Measurements from ENCODE around the gene SMOC1.

Gene SMOC1

GRCh38 chr14:70045310-70045709, 166.1 kb downstream of the SMOC1 start:
- DNase-seq (ENCODE audit: low read depth) = no peak

- peak; percentile 6 for DNase-seq (ENCODE audit: low read depth)
These were observed 166.8 kb downstream of the SMOC1 start for GRCh38 chr14:70045844-70046535.

- DNase-seq (ENCODE audit: low read depth) = no peak
These were observed 168.5 kb downstream of the SMOC1 start for GRCh38 chr14:70047598-70048312.

- no peak for DNase-seq (ENCODE audit: low read depth)
These were observed 169.1 kb downstream of the SMOC1 start for GRCh38 chr14:70048313-70048654.

GRCh38 chr14:70049605-70050004, 170.4 kb downstream of the SMOC1 start:
- no peak for DNase-seq (ENCODE audit: low read depth)

- no peak for DNase-seq (ENCODE audit: low read depth)
These were observed 170.9 kb downstream of the SMOC1 start for GRCh38 chr14:70050136-70050535.

GRCh38 chr14:70052990-70053389, 173.8 kb downstream of the SMOC1 start:
- DNase-seq (ENCODE audit: low read depth) = no peak

DNA sequence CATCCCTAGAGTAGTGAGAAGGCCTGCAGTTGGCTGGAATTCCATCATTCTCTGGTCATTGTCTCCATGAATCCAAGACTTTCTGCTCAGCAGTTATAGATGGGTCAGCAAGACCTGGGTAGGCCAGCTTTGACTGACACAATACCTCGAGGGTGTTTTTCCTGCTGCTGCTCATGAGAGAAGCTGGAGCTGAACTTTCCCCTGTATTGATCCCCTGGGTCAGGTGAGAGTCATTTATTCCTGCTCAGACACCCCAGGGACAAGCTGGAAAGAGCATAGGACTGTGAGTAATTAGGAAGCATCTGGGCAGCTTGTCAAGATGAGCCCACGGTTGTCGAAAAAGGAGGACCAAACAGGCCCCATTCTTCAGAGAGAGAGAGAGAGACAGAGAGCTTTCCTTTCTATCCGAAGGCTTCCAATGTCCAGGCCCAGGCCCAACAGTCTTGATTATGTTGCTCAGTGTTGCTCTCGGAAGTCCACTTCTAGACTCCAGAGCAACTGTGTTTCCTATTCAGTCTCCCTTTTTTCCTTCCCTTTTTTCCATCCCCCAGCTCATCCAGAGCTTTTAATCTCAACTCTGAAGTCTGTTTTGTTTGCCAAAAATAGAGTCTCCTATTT, 178.4 kb downstream of the SMOC1 start:
- no peak for DNase-seq (ENCODE audit: low read depth)

DNA sequence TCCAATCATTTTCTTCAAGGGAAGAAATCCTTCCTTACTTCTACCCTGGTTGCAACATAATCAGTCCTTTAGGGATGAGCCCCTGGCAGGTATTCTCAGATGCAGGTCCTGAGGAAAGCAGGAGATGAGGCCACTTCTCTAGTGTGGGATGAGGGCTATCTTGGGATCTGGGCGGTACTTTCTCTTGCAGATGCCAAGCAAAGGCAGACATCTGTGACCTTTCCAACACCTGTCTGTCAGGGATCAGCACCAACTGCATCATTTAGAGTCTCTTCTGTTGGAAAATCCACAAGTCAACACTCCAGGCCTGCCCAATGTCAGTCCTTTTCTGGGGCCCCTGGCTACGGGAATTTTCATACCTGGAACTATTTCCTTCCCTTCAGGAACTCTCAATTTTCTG, 180.3 kb downstream of the SMOC1 start:
- DNase-seq (ENCODE audit: low read depth) = no peak

DNA sequence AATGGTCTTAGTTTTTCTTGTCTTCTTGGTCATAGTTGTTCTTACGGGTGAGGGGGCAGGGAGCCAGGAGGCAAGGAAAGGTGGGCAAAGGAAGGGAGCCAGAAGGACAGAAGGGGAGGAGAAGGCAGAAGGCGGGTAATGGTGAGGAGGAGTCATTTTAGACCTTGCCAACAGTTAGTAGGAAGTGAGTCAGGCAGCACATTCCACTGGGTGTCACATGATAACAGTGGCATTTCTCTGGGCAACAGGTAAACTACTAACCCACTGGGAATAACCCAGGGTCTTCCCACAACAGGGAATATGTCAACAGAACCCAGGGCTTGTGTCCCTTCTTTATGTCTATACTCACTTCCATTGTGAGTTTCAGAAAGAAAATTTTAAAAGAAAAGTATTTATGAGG, 181.9 kb downstream of the SMOC1 start:
- DNase-seq (ENCODE audit: low read depth) = no peak

GRCh38 chr14:70064136-70064865, 185.1 kb downstream of the SMOC1 start:
- DNase-seq (ENCODE audit: low read depth) = no peak

DNA sequence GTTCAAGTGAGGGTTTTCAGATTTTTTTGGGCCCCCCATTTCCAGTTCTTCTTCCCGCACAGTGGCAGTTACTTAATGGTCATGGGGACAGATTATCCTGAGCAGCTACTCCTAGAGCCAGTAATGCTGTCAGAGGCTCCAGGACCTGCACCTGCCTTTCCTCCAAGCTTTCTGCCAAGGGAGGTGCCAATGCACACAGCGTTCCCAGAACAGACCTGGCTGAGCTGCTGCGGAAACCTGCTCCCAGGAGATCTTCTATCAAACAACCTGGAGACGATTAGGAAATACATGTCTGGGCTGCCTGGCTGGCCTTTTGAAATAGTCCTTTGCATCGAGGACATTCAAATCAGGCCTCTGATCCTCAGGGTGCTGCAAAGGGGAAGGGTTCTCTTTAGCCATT, 188.6 kb downstream of the SMOC1 start:
- DNase-seq (ENCODE audit: low read depth) = no peak

- DNase-seq (ENCODE audit: low read depth) = no peak
These were observed 190.0 kb downstream of the SMOC1 start for GRCh38 chr14:70069186-70069585.

- DNase-seq (ENCODE audit: low read depth) = peak; percentile 46
These were observed 194.8 kb downstream of the SMOC1 start for GRCh38 chr14:70073924-70074566.

DNA sequence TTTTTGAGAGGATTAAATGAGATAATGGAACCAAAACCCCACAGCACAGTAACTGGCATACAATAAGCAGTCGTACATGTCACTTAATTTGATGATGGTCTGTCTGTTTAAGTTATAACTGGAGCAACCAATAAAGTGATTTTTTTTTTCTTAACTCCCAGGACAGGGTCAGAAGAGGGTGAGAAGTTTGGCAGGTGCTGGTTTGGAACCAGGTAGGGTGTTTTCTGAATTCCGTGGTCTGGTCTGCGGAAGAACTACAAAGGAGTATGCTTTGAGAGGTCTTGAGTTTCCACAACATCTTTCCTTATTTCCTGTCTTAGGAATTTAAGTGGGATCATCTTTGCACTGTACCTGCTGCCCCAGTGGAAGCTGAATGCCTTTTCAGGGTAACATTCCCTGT, 197.8 kb downstream of the SMOC1 start:
- DNase-seq (ENCODE audit: low read depth) = no peak

- DNase-seq (ENCODE audit: low read depth) = no peak
These were observed 198.5 kb downstream of the SMOC1 start for GRCh38 chr14:70077720-70078119.

- DNase-seq (ENCODE audit: low read depth) = no peak
These were observed 199.1 kb downstream of the SMOC1 start for GRCh38 chr14:70078329-70078728.

DNA sequence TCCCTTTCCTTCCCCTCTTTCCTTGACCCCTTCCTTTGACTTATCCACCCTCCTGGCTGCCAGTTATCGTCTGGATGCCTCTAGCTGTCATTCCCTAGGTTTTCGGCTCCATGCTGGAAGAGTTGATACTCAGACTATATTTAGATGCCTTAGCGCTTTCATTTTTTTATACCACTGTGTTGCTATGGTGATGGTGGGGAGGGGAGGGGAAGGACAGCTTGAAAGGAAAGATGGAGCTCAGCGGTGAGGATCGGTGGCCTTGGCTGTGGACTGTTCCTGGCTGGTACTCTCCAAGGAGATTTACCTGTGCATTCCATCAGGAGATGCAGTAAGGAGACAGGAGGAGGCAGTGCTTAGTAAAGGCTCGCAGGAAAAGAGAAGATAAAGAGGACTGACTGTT, 200.9 kb downstream of the SMOC1 start:
- no peak for DNase-seq (ENCODE audit: low read depth)
